ENCODE results near the gene STRN4. TPM values are rescaled to one million over a fixed set of nuclear protein-coding genes. Genes with fewer than 3 reads are reported as not detected.

STRN4 gene
- total and polyA plus RNA-seq, 9 of the 15 experiments (the other 6 are each of a cell fraction or from before 2014, with no cell fraction given) = 0.62 to 83.7 (median 36.9) TPM

GRCh38 chr19:46697204-46697960 is 48.9 kb downstream of the STRN4 start (continued):
- no peak for TF ChIP-seq CHD4 (IDR thresholded peaks at IDR 0.05; ENCODE audit: insufficient read depth, insufficient replicate concordance, low read depth, low read length, poor library complexity, severe bottlenecking)
- TF ChIP-seq TAF7 (tag; IDR thresholded peaks at IDR 0.05) = no peak
- TF ChIP-seq ZBTB17 (CRISPR knock-in tag; IDR thresholded peaks at IDR 0.05) = 0 out of 2 replicates have a peak, but pooled peaks have one; percentile 31
- TF ChIP-seq HIVEP1 (CRISPR knock-in tag; IDR thresholded peaks at IDR 0.05) = no peak
- no peak for TF ChIP-seq ZC3H8 (IDR thresholded peaks at IDR 0.05)
- peak; percentile 75; the same call in 1 of the 2 replicates for TF ChIP-seq MTA1 (IDR thresholded peaks at IDR 0.05; ENCODE audit: borderline replicate concordance)
- TF ChIP-seq CSDE1 (IDR thresholded peaks at IDR 0.05) = no peak
- no peak for TF ChIP-seq NR1H2 (CRISPR knock-in tag; IDR thresholded peaks at IDR 0.05)
- TF ChIP-seq ZNF431 (CRISPR knock-in tag; IDR thresholded peaks at IDR 0.05) = no peak
- no peak for TF ChIP-seq TAF15 (IDR thresholded peaks at IDR 0.05; ENCODE audit: low read depth, low read length)
- no peak for TF ChIP-seq CBX2 (IDR thresholded peaks at IDR 0.05; ENCODE audit: insufficient read depth, low read length, poor library complexity, severe bottlenecking)
- no peak for TF ChIP-seq HSF4 (CRISPR knock-in tag; IDR thresholded peaks at IDR 0.05; ENCODE audit: borderline replicate concordance)
- TF ChIP-seq NR3C1 (CRISPR knock-in tag; IDR thresholded peaks at IDR 0.05) = no peak
- no peak for TF ChIP-seq ZNF316 (IDR thresholded peaks at IDR 0.05)
- TF ChIP-seq MAFG (tag; conservative IDR thresholded peaks at IDR 0.05) = no peak
- TF ChIP-seq SMARCA5 (IDR thresholded peaks at IDR 0.05) = no peak
- TF ChIP-seq E2F3 (CRISPR knock-in tag; IDR thresholded peaks at IDR 0.05) = no peak
- TF ChIP-seq ZSCAN29 (IDR thresholded peaks at IDR 0.05) = no peak
- no peak for TF ChIP-seq ZNF589 (CRISPR knock-in tag; IDR thresholded peaks at IDR 0.05; ENCODE audit: low read depth)
- TF ChIP-seq L3MBTL2 (IDR thresholded peaks at IDR 0.05) = peak; percentile 89
- peak; percentile 78 for TF ChIP-seq NKRF (IDR thresholded peaks at IDR 0.05; ENCODE audit: borderline replicate concordance)
- TF ChIP-seq CREM (IDR thresholded peaks at IDR 0.05; ENCODE audit: low read depth) = peak; percentile 67; the same call in 1 of the 2 replicates
- no peak for TF ChIP-seq ZNF282 (CRISPR knock-in tag; IDR thresholded peaks at IDR 0.05)
- no peak for TF ChIP-seq HDAC2 (IDR thresholded peaks at IDR 0.05)
- no peak for TF ChIP-seq ZNF766 (CRISPR knock-in tag; conservative IDR thresholded peaks at IDR 0.05)
- peak; percentile 54; the same call in 1 of the 2 replicates for TF ChIP-seq ATF7 (IDR thresholded peaks at IDR 0.05)
- no peak for TF ChIP-seq ZKSCAN3 (CRISPR knock-in tag; IDR thresholded peaks at IDR 0.05)
- no peak; the same call in 1 of the 2 replicates for TF ChIP-seq ARID1B (IDR thresholded peaks at IDR 0.05)
- TF ChIP-seq FOXP1 (CRISPR knock-in tag; IDR thresholded peaks at IDR 0.05) = no peak
- TF ChIP-seq SMARCE1 (IDR thresholded peaks at IDR 0.05) = peak; percentile 29; the same call in 1 of the 2 replicates
- no peak for TF ChIP-seq ZNF444 (CRISPR knock-in tag; IDR thresholded peaks at IDR 0.05)
- no peak for TF ChIP-seq PTRF (tag; IDR thresholded peaks at IDR 0.05)
- peak; percentile 65 for TF ChIP-seq CXXC5 (CRISPR knock-in tag; IDR thresholded peaks at IDR 0.05)
- 0 out of 2 replicates have a peak, but pooled peaks have one; percentile 31 for TF ChIP-seq SUPT5H (IDR thresholded peaks at IDR 0.05)
